Nephron (organoid): ENCODE measurements around the gene SORCS2.

Source experiments
- H3K27ac Mint-ChIP-seq, 3 experiments: 2 replicates each; pipeline ENCODE4 v1.8.0; 2020; ENCODE audit warnings: mixed read lengths in 3 of 3, mild to moderate bottlenecking in 2 of 3, moderate library complexity in 1 of 3
- H3K27me3 Mint-ChIP-seq: 2 replicates; pipeline ENCODE4 v1.8.0; 2021; ENCODE audit warnings: low read depth, mild to moderate bottlenecking, moderate library complexity, mixed read lengths
- H3K36me3 Mint-ChIP-seq: 2 replicates; pipeline ENCODE4 v1.8.0; 2020; ENCODE audit warnings: low read depth, mixed read lengths
- H3K4me1 Mint-ChIP-seq: 2 replicates; pipeline ENCODE4 v1.8.0; 2020; ENCODE audit warnings: mixed read lengths
- H3K4me3 Mint-ChIP-seq, 3 experiments: 2 replicates each; pipeline ENCODE4 v1.8.0; 2020; ENCODE audit warnings: mild to moderate bottlenecking in 3 of 3, mixed read lengths in 3 of 3, moderate library complexity in 2 of 3
- H3K9me3 Mint-ChIP-seq: 2 replicates; pipeline ENCODE4 v1.8.0; 2020; ENCODE audit warnings: mixed read lengths
- CTCF ChIP-seq, 3 experiments: fragments of 200-600 bp; sonication (generic); IDR thresholded peaks; one replicate each; pipeline ENCODE4 v1.5.0; 2021; ENCODE audit warnings: antibody characterized with exemption in 3 of 3; ENCODE audit not compliant: unreplicated experiment in 3 of 3

The SORCS2 gene

GRCh38 chr4:7651461-7651921 lies 459.2 kb downstream of the SORCS2 start:
- H3K36me3 Mint-ChIP-seq: no peaks in the 10 kb centered on the region
- H3K27ac Mint-ChIP-seq: peak overlapping the region; percentile 14 to 67 (median 52)
- no peak overlapping the region for H3K4me3 Mint-ChIP-seq
- peaks cover 44% of the 10 kb centered on the region for H3K4me1 Mint-ChIP-seq
- peaks cover 15% of the 10 kb centered on the region for H3K27me3 Mint-ChIP-seq
- H3K9me3 Mint-ChIP-seq: no peaks in the 10 kb centered on the region
- no peak for TF ChIP-seq CTCF (IDR thresholded peaks at IDR 0.05; ENCODE audit: unreplicated experiment in 3 of 3)

GRCh38 chr4:7652006-7652405 lies 459.7 kb downstream of the SORCS2 start:
- Mint-ChIP-seq H3K4me3 (no peak overlapping the region), H3K27me3 (peaks cover 15% of the 10 kb centered on the region), H3K4me1 (peaks cover 44% of the 10 kb centered on the region), H3K27ac (peak overlapping the region; percentile 14 to 67 (median 52)), H3K9me3 (no peaks in the 10 kb centered on the region), H3K36me3 (no peaks in the 10 kb centered on the region)
- no peak for TF ChIP-seq CTCF (IDR thresholded peaks at IDR 0.05; ENCODE audit: unreplicated experiment in 3 of 3)

- Mint-ChIP-seq H3K4me1 (peaks cover 44% of the 10 kb centered on the region), H3K4me3 (no peak overlapping the region), H3K27me3 (peaks cover 15% of the 10 kb centered on the region), H3K27ac (no peak overlapping the region), H3K36me3 (no peaks in the 10 kb centered on the region), H3K9me3 (no peaks in the 10 kb centered on the region)
- no peak for TF ChIP-seq CTCF (IDR thresholded peaks at IDR 0.05; ENCODE audit: unreplicated experiment in 3 of 3)
Measured at GRCh38 chr4:7652451-7652881, 460.1 kb downstream of the SORCS2 start.

GRCh38 chr4:7652906-7653305 lies 460.6 kb downstream of the SORCS2 start:
- H3K4me1 Mint-ChIP-seq: peaks cover 44% of the 10 kb centered on the region
- no peaks in the 10 kb centered on the region for H3K9me3 Mint-ChIP-seq
- H3K27me3 Mint-ChIP-seq: peaks cover 15% of the 10 kb centered on the region
- H3K27ac Mint-ChIP-seq: no peak overlapping the region
- H3K36me3 Mint-ChIP-seq: no peaks in the 10 kb centered on the region
- H3K4me3 Mint-ChIP-seq: no peak overlapping the region
- TF ChIP-seq CTCF (IDR thresholded peaks at IDR 0.05; ENCODE audit: unreplicated experiment in 3 of 3): no peak

GRCh38 chr4:7653510-7654369 lies 461.4 kb downstream of the SORCS2 start:
- H3K9me3 Mint-ChIP-seq: no peaks in the 10 kb centered on the region
- no peak for TF ChIP-seq CTCF (IDR thresholded peaks at IDR 0.05; ENCODE audit: unreplicated experiment in 3 of 3)
- H3K4me3 Mint-ChIP-seq: no peak overlapping the region
- peaks cover 44% of the 10 kb centered on the region for H3K4me1 Mint-ChIP-seq
- no peaks in the 10 kb centered on the region for H3K36me3 Mint-ChIP-seq
- H3K27me3 Mint-ChIP-seq: peaks cover 15% of the 10 kb centered on the region
- H3K27ac Mint-ChIP-seq: peak overlapping the region in 1 of 3 experiments; percentile 25
